Measurements from ENCODE around the gene DTD1. TPM values are rescaled to one million over a fixed set of nuclear protein-coding genes. Genes with fewer than 3 reads are reported as not detected.
A peak's percentile ranks its signal among the peaks of the same experiment; 100 is the strongest.

Gene DTD1
- total RNA-seq, 2 experiments from 2014 or later: 46.4 to 47.1 TPM

DNA sequence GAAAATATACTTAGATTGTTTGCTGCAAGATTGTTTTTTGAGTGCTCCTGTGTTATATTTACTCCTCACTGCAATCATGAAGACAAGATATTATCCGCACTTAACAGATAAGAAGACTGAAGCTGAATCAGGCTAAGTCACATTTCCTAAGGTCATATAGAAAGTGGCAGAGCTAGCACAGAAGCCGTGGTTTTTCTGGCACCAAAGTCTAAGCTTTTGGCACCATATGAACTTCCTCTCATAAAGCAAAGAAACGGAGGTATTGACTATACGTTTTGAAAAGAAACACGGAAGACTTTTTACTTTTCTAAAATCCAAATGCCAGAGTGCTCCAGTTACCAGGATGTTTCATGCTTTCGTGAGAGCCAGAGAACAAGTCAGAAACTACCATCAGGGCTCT, 9.3 kb upstream of the DTD1 start:
- no peaks in the 10 kb centered on the region for H3K27me3 Mint-ChIP-seq (ENCODE audit: low read depth)
- intact Hi-C loops (cut with micrococcal nuclease): no loop called here
- no peak for DNase-seq
- CTCF ChIA-PET: interaction anchor here (0.6 to 0.7 kb wide), 2 partner anchors 101 to 755 kb away, joined by 3 read pairs; no protein-coding TSS in a partner anchor
- no peaks in the 10 kb centered on the region for H3K4me1 Mint-ChIP-seq (ENCODE audit: low read depth)
- no peak overlapping the region for H3K4me3 Mint-ChIP-seq
- no peak overlapping the region for H3K27ac Mint-ChIP-seq
- no peaks in the 10 kb centered on the region for H3K36me3 Mint-ChIP-seq (ENCODE audit: low read depth)
- H3K9me3 Mint-ChIP-seq: no peaks in the 10 kb centered on the region

DNA sequence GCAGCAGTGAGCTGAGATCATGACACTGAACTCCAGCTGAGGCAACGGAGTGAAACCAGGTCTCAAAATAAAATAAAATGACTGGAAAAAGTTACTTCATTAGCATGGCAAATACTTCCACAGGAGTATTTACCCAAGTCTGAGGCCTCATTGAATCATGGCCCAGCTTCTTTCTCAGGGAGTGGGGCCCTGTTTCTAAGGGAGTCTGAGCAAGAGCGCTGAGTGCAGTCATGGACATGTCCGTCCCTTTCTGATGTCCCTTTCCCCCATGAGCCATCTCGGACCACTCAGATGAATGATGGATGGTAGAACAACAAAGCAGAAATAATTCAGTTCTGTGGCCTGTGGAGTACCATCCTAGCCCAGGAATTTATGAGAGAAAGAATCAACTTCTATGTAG, 7.8 kb upstream of the DTD1 start:
- Mint-ChIP-seq H3K36me3 (ENCODE audit: low read depth) (no peaks in the 10 kb centered on the region), H3K9me3 (no peaks in the 10 kb centered on the region), H3K27ac (no peak overlapping the region), H3K4me1 (ENCODE audit: low read depth) (no peaks in the 10 kb centered on the region), H3K27me3 (ENCODE audit: low read depth) (no peaks in the 10 kb centered on the region), H3K4me3 (no peak overlapping the region)
- CTCF ChIA-PET: no interaction called here
- intact Hi-C loops (cut with micrococcal nuclease): no loop called here
- no peak for DNase-seq

DNA sequence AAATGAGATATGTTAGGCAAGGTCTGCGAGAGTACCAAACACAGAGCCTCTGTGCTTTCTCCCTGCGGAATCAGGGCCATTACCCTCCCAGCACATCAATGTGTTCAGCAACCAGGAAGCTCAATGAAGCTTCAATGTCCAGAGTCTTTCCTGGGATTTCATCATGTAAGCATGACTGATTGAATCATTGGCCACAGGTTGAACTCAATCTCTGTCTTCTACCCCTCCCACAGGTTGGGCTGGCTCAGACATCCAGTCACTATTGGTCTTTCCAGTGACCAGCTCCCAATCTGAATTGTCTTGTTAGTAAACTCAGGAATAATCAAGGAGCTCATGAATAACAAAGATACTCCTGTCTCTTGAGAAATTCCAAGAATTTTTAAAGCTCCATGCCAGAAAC, 2.7 kb upstream of the DTD1 start:
- Mint-ChIP-seq H3K4me3 (no peak overlapping the region), H3K4me1 (ENCODE audit: low read depth) (peaks cover 23% of the 10 kb centered on the region), H3K36me3 (ENCODE audit: low read depth) (no peaks in the 10 kb centered on the region), H3K27me3 (ENCODE audit: low read depth) (no peaks in the 10 kb centered on the region), H3K9me3 (no peaks in the 10 kb centered on the region), H3K27ac (no peak overlapping the region)
- CTCF ChIA-PET: interaction anchor here (0.6 to 0.8 kb wide), 2 partner anchors 201 to 892 kb away, joined by 3 to 4 read pairs; no protein-coding TSS in a partner anchor
- intact Hi-C loops (cut with micrococcal nuclease): loop anchor here (5.0 kb wide), 3 partner anchors 207 to 903 kb away; partner anchors contain the start of genes RRBP1 and ZNF133
- no peak for DNase-seq

DNA sequence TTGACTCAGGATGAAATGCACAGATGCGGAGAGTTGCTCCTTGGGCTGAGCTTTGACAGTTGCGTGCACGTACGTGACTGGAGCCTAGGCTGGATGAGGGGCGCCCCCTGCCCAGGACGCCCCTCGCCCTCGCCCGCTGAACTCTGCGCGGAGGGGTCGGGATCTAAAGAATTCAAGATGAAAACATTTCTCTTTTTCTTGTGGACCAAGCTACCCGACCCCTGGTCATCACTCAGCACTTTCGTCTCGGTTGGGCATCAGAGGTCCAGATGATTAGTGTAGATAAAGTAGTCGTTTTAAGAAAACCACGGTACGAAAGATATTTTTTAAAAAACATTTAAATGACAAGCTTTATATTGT, 700 bp downstream of the DTD1 start:
- Mint-ChIP-seq H3K36me3 (ENCODE audit: low read depth) (no peaks in the 10 kb centered on the region), H3K27me3 (ENCODE audit: low read depth) (no peaks in the 10 kb centered on the region), H3K4me3 (peak overlapping the region; percentile 87), H3K4me1 (ENCODE audit: low read depth) (peaks cover 23% of the 10 kb centered on the region), H3K9me3 (no peaks in the 10 kb centered on the region), H3K27ac (peak overlapping the region; percentile 59)
- intact Hi-C loops (cut with micrococcal nuclease): loop anchor here (2.0 to 5.0 kb wide), 4 partner anchors 176 to 906 kb away; partner anchors contain the start of genes RRBP1 and ZNF133
- CTCF ChIA-PET: interaction anchor here (0.9 to 1.3 kb wide), 2 partner anchors 18 to 175 kb away, joined by 3 to 4 read pairs; no protein-coding TSS in a partner anchor
- DNase-seq: no peak

DNA sequence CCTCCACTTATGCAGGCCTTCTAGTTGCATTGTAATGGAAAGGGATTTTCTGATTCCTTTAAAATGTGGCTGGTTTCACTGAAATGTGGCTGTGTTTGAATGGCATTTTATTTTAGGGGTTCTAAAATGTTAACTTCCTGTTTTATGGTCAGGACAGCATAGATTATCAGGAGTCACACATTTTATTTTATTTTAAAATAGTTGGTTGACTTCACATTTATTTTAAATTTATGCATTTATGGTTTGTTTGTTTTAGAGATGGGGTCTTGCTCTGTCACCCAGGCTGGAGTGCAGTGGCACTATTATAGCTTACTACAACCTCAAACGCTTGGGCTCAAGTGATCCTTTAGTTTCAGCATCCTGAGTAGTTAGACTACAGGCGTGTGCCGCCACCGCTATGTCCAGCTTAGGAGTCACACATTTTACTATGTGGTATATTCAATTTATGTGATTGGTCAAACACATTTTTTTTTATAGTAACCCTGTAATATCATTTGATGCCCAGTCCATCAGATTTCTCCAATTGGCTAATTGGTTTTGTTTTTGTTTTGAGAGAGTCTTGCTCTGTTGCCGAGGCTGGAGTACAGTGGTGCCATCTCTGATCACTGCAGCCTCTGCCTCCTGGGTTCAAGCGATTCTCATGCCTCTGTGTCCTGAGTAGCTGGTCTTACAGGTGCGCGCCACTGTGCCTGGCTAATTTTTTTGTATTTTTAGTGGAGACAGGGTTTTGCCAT, 2.3 kb downstream of the DTD1 start:
- Mint-ChIP-seq H3K27ac (no peak overlapping the region), H3K4me1 (ENCODE audit: low read depth) (peaks cover 23% of the 10 kb centered on the region), H3K9me3 (no peaks in the 10 kb centered on the region), H3K4me3 (no peak overlapping the region), H3K36me3 (ENCODE audit: low read depth) (no peaks in the 10 kb centered on the region), H3K27me3 (ENCODE audit: low read depth) (no peaks in the 10 kb centered on the region)
- intact Hi-C loops (cut with micrococcal nuclease): loop anchor here (2.0 to 5.0 kb wide), 4 partner anchors 177 to 908 kb away; partner anchors contain the start of genes RRBP1 and ZNF133
- CTCF ChIA-PET: no interaction called here
- no peak for DNase-seq

DNA sequence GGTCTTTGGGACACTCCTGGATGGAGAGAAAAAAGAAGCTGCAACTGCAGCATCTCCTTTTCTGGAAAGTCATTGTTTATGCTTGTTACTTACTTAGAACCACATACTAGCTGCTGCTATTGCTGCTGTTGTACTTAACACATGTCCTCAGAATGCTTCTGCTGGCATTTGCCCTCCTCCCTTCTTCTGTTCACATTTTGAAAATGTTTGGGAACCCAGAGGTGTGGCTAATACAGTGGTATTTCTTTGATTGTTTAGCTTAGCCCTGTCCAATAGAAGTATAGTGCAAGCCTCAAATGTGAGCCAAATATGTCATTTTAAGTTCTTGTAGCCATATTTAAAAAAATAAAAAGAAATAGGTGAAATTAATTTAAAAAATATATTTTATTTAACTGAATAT, 8.4 kb downstream of the DTD1 start:
- no peaks in the 10 kb centered on the region for H3K27me3 Mint-ChIP-seq (ENCODE audit: low read depth)
- H3K4me3 Mint-ChIP-seq: no peak overlapping the region
- CTCF ChIA-PET: interaction anchor here (0.6 to 1.2 kb wide), 3 partner anchors 24 to 184 kb away, joined by 3 to 5 read pairs (median 3); no protein-coding TSS in a partner anchor
- peaks cover 21% of the 10 kb centered on the region for H3K36me3 Mint-ChIP-seq (ENCODE audit: low read depth)
- intact Hi-C loops (cut with micrococcal nuclease): no loop called here
- H3K9me3 Mint-ChIP-seq: no peaks in the 10 kb centered on the region
- no peaks in the 10 kb centered on the region for H3K4me1 Mint-ChIP-seq (ENCODE audit: low read depth)
- no peak for DNase-seq
- no peak overlapping the region for H3K27ac Mint-ChIP-seq

DNA sequence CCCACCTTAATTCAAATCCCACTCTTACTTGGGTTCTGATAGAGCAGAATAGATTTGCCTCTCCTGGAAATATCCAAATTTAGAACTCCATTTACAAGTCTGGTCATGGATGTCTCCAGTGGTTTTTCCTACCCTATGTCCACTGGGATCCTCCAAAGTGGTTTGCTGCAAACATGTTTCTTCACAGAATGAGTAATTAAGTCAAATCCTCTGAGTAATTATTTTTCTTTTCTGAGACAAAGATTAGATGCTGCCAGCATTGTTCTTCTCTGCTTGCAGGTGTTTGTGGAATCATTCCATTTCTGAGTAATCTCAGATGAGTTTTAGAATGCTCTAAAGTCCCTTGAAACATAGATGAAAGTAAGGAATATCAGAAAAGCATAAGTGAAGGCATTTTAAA, 21.9 kb downstream of the DTD1 start:
- H3K27me3 Mint-ChIP-seq (ENCODE audit: low read depth): no peaks in the 10 kb centered on the region
- peaks cover 3% of the 10 kb centered on the region for H3K4me1 Mint-ChIP-seq (ENCODE audit: low read depth)
- CTCF ChIA-PET: interaction anchor here (1.2 kb wide), 1 partner anchor 19 kb away, joined by 3 read pairs; no protein-coding TSS in a partner anchor
- no peaks in the 10 kb centered on the region for H3K9me3 Mint-ChIP-seq
- peaks cover 9% of the 10 kb centered on the region for H3K36me3 Mint-ChIP-seq (ENCODE audit: low read depth)
- DNase-seq: no peak
- intact Hi-C loops (cut with micrococcal nuclease): no loop called here
- no peak overlapping the region for H3K27ac Mint-ChIP-seq
- no peak overlapping the region for H3K4me3 Mint-ChIP-seq

DNA sequence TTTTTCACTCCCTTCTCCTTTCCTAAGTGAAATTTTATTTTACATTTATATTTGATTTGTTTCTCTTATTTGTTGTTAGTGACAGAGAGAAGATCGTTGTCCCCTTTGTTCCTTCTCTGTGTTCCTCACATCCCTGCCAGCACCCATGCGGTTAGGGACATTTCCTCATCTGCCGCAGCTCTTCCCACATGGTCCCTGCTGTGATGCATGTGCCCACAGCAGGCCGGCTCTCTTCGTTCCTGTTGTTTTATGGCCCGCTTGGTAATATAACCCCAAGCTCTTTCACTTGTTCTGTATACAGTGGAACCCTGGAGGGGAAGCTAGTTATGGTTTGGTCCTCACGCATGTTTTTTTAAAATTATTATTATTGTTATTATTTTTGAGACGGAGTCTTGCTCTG, 23.6 kb downstream of the DTD1 start:
- intact Hi-C loops (cut with micrococcal nuclease): no loop called here
- CTCF ChIA-PET: no interaction called here
- H3K36me3 Mint-ChIP-seq (ENCODE audit: low read depth): peaks cover 13% of the 10 kb centered on the region
- H3K4me1 Mint-ChIP-seq (ENCODE audit: low read depth): peaks cover 3% of the 10 kb centered on the region
- H3K4me3 Mint-ChIP-seq: no peak overlapping the region
- DNase-seq: no peak
- no peak overlapping the region for H3K27ac Mint-ChIP-seq
- no peaks in the 10 kb centered on the region for H3K27me3 Mint-ChIP-seq (ENCODE audit: low read depth)
- no peaks in the 10 kb centered on the region for H3K9me3 Mint-ChIP-seq

DNA sequence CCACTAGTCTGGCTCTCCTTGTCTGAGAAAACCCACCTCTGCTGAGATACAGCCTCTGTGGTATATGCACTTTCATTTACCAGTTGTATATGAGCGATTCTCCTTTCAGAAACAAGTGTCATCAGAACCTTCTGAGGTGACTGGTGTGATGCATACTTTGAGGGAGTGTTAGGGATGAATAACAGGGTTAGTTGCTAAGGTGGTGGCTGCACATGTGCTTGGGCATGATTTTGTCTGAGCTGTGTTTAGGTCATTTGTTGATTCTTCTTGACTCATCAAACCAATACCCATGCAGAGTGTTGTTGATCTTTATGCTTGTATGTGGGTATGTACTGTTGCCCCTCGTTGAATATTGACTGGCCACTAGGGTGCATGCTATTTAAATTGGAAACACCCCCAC, 25.7 kb downstream of the DTD1 start:
- H3K4me3 Mint-ChIP-seq: no peak overlapping the region
- CTCF ChIA-PET: interaction anchor here (0.5 kb wide), 1 partner anchor 1420 kb away, joined by 3 read pairs; no protein-coding TSS in a partner anchor
- no peaks in the 10 kb centered on the region for H3K9me3 Mint-ChIP-seq
- no peak for DNase-seq
- intact Hi-C loops (cut with micrococcal nuclease): no loop called here
- H3K36me3 Mint-ChIP-seq (ENCODE audit: low read depth): peaks cover 16% of the 10 kb centered on the region
- H3K27ac Mint-ChIP-seq: no peak overlapping the region
- peaks cover 3% of the 10 kb centered on the region for H3K4me1 Mint-ChIP-seq (ENCODE audit: low read depth)
- no peaks in the 10 kb centered on the region for H3K27me3 Mint-ChIP-seq (ENCODE audit: low read depth)

DNA sequence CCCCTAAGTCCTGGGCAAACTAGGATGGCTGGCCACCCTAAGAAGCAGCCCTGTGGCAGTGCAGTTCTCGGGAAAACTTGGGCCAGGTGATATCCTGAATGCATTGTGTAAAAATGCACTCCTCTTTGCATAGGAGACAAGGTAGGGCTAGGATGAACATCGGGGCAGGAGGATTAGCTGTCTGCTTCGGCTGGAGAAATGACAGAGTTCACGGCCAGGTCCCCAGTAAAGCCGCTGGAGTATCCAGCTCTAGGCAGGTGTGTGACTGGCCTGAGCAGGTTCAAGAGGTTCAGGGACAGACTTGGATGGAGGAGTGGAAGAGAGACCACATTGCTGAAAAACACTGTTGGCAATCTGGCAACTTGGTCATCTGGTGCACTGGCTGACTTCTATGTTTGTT, 26.4 kb downstream of the DTD1 start:
- CTCF ChIA-PET: no interaction called here
- H3K27ac Mint-ChIP-seq: no peak overlapping the region
- intact Hi-C loops (cut with micrococcal nuclease): no loop called here

DNA sequence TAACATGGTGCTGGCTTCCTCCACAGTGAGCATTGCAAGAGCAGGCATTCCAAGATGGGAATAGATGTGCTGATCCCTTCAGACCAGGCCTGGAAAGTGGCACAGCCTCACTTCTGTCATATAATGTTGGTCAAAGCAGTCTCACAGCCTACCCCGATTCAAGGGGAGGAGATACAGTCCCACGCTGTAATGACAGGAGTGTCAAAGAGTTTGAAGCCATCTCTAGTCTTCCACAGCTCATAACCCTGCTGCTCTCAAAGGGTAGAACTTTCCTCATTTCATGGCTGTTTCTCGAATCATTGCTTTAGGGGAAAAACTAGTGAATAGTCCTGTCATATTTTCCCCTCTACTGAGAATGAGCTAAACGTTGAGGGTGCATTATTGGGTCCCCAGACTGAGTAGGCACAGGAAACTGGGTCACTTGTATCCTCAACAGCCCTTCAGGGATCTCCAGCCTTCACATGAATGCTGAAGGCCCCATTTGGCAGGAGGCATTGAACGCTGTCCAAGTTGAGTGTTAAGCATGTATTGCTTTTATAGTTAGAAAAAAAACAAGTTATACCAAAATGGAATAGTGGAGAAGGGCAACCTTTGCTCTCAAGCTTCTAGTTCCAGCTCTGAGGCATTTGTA, 27.3 kb downstream of the DTD1 start:
- Mint-ChIP-seq H3K27ac (no peak overlapping the region), H3K9me3 (no peaks in the 10 kb centered on the region), H3K36me3 (ENCODE audit: low read depth) (peaks cover 13% of the 10 kb centered on the region), H3K4me1 (ENCODE audit: low read depth) (peaks cover 3% of the 10 kb centered on the region), H3K27me3 (ENCODE audit: low read depth) (no peaks in the 10 kb centered on the region), H3K4me3 (no peak overlapping the region)
- CTCF ChIA-PET: no interaction called here
- DNase-seq: no peak
- intact Hi-C loops (cut with micrococcal nuclease): no loop called here

More for the DNA sequence above, 26.4 kb downstream of the DTD1 start:
- peaks cover 16% of the 10 kb centered on the region for H3K36me3 Mint-ChIP-seq (ENCODE audit: low read depth)
- H3K4me3 Mint-ChIP-seq: no peak overlapping the region
- no peak for DNase-seq
- H3K27me3 Mint-ChIP-seq (ENCODE audit: low read depth): no peaks in the 10 kb centered on the region
- no peaks in the 10 kb centered on the region for H3K9me3 Mint-ChIP-seq
- peaks cover 3% of the 10 kb centered on the region for H3K4me1 Mint-ChIP-seq (ENCODE audit: low read depth)

DNA sequence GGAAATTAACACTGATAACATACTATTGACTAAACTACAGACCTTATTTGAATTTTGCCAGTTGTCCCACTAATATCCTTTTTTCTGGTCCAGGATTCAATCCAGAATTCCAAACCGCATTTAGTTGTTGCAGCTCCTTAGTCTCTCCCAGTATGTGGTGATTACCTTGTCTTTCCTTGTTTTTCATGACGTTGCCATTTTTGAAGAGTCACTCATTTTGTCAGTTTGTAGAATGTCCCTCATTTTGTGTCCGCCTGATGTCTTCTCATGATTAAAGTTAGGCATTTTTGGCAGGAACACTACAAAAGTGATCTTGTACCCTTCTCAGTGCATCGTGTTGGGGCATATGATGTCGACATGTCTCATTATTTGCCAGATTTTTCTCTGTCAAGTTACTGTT, 33.1 kb downstream of the DTD1 start:
- intact Hi-C loops (cut with micrococcal nuclease): no loop called here
- CTCF ChIA-PET: no interaction called here
- Mint-ChIP-seq H3K36me3 (ENCODE audit: low read depth) (peaks cover 8% of the 10 kb centered on the region), H3K9me3 (no peaks in the 10 kb centered on the region), H3K4me3 (no peak overlapping the region), H3K27me3 (ENCODE audit: low read depth) (no peaks in the 10 kb centered on the region), H3K4me1 (ENCODE audit: low read depth) (no peaks in the 10 kb centered on the region), H3K27ac (no peak overlapping the region)
- DNase-seq: no peak

All from activated naive CD4-positive, alpha-beta T cell treated with anti-CD3 and anti-CD28 coated beads for 36 hours (primary cell).